Daoy (cell line): Measurements from ENCODE around the gene CKS1B. TPM values are rescaled to one million over a fixed set of nuclear protein-coding genes. Genes with fewer than 3 reads are reported as not detected.

Source experiments
- DNase-seq: peaks from one replicate; pipeline ENCODE4 v3.0.0-alpha.2; 2015; ENCODE audit warnings: low read depth
- total RNA-seq: library from RNA; depleted of rRNA; stranded (reverse); fragments of >200 nt; shearing (Covaris generic); gene quantifications from 2 replicates; pipeline ENCODE4 v1.2.3, GENCODE V29; 2014

CKS1B gene
- total RNA-seq, 1 experiment from 2014 or later: 379 TPM

DNA sequence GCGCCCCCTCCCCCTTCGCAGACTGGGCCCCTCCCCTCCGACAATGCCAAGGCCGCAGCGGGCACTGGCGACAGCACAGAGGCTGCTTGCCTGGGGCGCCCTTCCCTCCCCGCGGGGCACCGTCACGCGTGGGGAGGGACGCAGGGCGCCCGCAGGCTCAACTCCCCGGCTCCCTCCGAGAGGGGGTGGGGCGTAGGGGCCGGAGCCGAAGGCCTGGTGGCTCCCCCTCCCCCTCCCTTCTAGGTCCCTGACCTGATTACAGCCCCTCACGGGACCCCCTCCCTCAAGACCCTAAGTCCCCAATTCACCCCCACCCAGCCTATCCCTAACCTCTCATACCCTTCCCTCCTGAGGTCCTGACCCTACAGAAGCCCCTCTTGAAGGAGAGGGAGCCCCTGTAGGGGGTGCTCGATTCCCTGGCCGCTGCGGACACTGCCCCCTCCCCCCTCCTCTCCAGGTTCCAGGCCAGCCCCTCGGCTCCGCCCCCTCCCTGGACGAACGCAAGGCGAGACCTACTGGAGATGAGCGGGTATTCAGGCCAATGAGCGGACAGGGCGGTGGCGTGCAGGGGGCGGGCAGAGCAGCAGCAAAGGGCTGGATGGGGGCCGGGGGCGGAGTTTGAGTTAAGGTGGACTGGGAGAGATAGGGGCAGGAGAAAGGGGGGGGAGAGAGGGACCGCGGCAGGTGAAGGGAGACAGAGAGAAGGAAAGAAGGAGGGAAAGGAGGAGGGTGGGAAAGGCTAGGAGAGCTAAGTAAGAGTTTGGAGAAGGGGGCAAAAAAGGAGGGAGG is 27.4 kb downstream of the CKS1B start:
- peak; percentile 100 for DNase-seq

DNA sequence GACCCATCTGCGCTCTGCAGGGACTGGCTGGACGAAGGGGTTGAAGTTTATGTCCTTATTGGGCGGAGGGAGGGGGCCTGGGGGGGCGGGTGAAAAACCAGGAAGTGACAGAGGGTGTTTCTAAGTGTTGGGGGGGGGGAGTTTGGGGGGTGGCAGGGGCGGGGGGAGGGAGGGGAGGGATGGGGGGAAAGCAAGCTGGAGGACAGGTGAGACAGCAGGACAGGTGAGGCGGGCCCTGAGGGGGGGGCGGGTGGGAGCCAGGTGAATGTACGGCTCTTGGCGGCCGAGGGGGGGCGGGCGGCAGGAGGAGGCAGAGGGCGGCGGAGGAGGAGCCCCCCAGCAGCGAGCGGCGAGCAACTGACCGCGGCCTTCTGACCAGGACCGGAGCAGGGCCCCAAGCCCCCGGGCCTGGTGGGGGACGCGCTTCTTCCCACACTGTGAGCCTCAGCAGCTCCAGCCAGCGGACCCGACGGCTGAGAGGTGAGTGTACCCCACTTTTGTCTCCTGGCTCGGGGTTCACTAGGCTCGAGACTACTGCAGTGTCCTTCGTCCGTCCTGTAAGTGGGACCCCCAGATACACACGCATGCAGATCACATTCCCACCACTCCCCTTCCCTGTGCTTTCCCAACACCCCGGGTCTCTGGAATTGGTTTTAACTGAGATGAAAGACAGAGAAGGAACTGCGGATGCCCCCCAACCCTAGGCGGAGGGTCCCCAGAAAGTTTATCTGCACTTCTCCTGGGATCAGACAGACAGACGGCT is 28.2 kb downstream of the CKS1B start, which contains the start of gene ZBTB7B:
ZBTB7B (plus strand) TSS at position 339 of the 763 bp plus-strand sequence. CDS start 11,859 bp downstream, outside the sequence.
- peak; percentile 46 for DNase-seq

DNA sequence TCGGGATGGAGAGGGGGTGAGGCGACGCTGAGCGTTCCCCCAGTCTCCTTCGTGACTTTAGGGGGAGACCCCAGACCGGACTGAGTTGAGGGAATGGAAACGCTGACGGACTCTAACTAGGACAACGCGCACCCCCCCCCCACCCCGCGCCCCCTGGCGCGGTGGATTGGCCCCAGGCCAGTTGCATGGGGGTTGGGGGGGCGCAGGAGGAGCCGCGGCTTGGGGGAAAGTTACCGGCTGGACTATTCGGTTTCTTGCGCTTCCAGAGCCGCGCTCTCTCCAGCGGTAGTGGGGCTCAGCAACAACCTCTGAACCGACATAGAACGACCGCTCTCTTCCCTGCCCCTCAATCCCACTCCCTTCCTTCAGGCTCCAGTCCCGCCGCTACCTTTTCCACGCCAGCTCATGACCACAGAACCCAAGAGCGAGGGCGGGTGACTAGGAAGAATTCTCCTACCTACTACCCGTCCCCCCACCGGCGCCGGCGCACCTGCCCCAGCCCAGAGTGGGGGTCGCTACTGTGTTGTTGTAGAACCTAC is 28.8 kb downstream of the CKS1B start:
- peak; percentile 54 for DNase-seq

DNA sequence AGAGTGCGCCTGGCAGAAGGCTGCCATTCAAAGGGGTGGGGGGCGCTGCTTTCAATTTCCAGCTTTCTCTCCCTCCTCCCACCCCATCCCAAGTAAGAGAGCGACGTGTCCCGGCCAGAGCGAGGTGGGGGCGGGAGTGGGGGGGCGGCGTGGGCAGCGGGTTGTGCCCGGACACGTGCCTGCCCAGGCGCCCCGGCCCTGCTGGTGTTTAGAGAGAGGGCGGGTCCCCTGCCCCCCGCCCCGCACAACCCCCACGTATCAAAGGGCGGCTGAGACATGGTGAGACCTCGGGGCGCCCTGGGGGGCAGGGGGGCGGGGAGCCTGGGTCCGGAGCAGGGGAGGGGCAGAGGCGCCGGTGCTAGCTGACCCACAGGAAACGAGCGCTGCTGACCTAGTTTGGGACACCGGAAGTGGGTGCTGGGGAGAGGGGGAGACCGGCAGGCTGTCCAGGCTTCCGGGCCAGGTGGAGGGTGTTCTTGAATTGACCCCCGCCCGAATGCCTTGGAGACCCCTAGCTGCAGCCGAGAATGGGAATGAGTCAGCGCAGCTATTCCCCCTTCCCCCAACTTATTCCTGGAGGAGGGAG is 29.4 kb downstream of the CKS1B start:
- peak; percentile 68 for DNase-seq

DNA sequence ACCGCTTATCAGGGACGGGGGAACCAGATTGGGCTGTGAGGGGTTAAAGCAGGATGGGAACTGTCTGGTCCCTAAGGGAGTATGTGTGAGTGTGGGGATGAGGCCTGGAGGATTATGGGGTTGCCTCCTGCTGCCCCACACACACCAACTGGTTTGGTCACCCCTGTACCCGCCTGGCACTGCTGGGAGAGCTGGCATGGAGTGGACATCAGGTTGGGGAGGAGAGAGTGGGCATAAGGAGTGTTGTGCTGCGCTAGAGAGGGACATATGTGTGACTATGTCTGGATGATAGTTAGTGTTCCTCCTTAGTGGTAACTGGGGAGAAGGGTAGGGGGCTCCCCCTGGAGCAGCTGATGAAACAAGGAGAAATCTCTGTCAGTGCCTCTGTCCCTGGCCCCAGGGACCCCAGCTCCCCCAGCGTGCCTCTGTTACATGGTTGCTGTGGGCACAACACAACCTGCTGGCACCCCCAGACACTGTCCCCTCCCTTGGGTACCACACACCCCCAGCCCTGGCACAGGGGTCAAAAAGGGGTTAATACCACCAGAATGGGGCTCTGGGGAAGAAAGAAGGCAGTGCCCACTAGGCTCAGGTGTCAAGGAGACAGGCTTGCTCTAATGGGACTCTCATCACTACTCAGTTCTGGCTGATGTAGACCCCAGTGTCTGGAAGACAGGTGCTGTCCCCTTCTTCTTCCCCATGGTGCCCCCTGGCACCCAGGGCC is 30.0 kb downstream of the CKS1B start:
- no peak for DNase-seq

DNA sequence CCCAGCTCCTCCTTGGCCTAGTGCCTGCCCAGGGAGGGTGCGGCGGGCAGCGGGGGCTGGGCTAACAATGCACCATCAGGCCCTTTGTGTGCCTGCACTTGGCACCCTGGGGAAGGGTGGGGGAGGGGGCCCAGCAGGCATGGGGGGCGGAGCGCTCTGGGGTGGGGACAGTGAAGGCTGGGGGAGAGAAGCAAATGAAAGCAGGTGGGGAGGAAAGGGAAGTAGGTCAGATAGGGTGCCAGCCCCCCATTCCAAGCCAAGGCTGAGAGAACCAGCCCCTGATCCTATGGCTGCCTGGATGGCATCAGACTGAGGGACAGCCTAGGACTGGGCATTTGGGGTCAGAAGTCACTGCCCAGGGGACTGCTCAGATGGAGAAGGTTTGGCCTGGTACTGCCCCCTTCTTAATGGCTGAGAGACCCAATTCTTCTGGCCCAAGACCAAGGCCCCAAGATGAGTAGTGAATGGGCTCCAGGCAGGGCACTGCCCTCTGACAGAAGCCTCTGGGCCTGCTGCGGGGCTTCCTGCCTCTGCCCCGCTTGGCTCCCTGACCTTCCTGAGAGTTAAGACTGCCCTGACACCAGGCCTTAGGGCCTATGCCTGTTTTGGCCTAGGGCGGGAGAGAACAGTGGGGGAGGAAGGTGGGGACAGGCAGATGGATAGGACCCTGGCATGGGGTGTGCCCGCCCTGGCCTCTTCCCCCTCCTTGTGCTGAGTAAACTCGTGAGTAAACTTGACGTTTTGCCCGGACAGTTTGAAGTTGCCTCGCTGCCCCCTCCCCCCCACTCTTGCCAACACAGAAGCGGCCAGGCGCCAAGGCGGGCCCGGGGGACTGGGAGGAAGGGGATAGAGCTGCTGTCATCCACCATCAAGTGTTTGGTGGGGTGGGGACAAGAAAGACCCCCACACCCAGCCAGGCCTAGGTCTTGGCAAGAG is 30.9 kb downstream of the CKS1B start:
- DNase-seq: peak; percentile 49

DNA sequence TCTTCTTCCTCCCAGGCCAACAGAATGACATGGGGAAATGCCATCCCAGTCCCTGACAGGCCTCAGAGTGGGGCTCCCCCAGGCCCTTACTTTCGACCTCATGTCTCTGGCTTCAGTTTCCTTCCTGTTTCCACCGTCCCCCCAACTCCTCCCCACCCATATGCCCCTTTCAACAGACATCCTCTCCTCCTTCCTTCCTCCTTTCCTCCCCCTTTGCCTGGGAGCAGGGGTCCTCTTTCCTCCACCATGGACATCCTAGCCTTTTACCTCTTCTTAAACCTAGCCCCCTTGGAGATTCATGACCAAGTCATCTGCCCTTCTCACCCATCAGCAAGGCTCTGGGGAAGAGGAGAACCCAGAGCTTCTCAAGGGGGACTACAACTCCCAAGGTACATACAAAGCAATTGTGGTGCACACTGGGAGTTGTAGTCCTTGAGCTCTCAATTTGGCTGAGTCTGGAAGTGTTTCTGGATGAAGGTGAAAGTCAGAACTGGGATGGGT is 32.2 kb downstream of the CKS1B start:
- no peak for DNase-seq

DNA sequence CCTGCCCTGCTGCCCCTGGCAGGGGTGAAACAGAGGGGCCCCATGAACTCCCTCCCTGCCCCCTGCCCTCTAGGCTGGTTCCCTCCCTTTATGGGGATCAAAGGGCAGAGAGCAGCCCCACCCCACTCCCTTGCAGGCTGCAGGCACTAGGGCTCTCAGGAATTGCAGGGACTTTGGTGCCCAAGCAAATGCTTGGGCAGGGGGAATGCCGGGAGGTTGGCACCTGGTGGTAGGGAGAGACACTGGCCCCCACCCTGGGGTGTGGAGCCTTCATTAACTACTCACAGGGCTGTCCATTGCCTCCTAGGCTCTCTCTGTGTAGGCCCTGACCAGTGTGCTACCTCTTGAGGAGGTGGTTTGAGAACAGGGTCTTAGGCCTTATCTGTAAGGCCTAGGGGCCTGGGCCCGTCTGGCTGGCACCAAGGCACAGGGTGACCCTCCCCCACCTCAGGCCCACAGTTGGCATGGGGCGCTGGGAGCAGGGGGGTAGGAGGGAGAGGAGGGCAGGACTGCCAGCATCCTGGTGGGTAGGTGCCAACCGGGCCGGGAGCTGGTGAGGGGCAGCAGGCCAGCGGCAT is 32.9 kb downstream of the CKS1B start:
- DNase-seq: no peak

DNA sequence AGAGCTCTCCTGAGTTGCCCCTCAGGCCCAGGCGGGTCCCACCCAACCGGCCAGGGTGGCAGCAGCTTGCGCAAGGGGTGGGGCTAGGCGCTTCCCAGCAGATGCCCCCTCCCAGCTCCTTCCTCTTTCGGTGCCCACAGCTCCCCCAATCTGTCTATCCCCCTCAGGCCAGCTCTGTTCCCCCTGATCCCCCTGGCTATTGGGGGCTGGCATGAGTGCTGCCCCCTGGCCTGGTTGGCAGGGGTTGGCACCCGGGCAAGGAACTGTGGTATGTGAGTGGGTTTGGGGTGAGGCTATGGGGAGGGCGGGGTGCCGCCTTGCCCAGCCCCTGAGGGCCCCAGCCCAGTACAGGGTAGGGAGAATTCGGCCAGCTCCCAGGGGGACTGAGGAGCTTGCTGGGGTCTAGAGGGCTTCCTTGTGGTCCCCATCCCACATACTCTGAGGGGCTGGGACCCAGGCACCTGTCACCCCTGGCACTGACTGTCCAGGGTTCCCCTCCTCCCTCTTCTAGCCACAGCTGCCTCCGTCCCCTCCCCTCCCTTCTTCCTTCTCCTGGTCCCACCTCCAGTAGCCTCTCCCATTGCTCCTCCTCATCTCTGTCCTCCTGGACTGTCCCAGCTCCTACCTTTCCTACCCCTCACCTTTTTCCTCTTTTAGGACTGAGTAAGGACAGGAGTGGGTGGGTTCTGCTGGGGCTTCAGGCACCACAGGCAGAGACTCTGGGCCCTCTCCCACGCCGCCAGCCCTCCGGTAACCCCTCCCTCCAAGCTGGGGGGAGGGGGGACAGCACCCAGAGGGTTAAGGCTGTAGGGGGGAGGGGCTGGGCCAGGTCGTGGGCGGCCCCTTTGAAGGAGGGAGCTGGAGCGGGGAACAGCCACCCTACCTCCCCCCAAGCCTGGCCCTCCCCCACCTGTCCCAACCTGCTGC is 33.8 kb downstream of the CKS1B start:
- no peak for DNase-seq

DNA sequence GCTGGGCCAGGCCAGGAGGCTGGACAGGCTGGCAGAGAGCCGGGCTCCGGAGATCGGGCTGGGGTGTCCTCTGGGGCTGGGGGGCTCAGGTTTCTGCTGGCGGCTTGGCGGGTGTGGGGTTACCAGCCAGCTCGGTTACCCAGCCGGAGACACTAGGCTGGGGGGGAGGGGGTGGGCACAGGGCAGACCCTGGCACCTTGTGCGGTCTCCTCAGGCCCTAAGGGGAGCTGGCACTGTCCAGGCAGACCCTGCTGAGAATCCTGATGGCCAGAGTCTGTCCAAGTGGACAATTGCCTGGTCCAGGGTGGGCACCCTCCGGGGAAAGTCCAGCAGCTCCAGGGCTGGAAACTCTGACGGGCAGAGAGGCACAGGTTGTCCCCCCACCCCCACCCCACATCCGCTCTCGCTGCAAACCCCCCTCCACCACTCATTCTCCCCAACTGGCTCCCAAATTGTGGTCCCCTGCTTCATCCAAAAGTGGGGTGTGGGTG is 34.8 kb downstream of the CKS1B start:
- DNase-seq: no peak

DNA sequence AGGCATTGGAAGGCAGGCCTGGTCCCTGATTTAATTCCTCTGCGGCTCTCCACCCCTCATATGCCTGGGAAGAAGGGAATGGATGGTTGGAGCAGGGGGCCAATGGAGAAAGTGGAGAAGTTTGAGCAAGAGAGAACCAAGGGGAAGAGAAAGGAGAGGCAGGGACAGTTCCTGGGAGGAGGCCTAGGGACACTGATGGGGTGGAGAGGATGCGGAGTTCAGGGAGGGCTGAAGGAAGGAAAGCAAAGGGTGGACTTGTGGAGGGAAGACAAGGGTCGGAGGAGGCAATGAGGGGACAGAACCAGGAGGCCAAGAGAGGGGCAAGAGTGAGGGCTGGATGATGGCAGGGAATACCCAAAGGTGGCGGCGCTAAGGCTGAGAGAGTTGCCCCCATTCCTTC is 35.3 kb downstream of the CKS1B start:
- DNase-seq: no peak

DNA sequence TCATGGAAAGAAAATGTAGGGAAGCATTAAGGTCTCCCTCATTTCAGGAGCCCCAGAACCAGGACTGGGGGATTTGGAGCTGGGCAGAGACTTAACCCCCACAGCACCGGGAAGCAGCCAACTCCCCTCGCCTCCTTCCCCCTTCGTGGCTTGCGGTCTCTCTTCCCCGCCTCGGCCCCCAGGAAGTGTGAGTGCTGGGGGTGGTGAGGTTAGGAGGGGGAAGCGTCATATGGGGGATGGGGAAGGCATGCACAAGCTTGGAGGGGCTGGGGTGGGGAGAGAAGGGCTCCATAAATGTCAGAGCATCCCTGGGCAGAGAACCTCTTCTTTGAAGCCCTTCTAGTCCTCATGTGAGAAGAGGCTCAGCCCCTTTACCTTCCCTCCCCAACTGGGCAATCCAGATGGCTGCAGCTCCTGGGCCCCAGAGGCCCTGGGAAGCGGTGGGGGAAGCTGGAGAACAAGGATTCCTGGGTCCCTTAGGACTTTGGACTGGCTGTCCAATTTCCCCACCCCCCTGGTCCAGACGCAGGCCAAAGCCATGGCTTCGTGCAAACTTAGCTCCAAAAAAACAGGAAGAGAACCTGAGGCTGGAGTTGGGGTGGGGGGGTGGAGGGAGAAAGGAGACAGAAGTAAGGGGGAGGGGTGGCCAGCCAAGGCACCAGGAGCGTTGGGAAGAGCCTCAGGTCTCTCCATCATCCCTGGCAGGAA is 35.9 kb downstream of the CKS1B start:
- no peak for DNase-seq

DNA sequence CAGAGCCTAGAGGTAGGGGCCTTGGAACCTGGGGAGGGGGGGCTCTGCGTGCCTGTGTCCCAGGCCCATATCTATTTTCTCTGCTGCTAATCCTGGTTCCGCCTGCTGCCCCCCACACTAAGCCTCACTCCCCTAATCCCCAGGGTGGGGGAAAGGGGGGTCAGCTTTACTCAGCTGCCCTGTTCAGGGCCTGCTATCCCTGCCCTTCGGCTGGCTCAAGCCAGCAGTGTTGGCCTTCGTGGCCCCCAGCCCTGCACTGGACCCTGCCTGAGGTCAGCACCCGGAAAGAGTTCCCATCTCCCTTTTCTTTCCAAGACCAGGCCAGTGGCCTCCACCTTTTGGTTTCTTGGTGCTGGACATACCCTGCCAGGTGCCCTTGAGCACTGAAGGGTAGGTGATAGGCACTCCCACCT is 36.5 kb downstream of the CKS1B start:
- no peak for DNase-seq

DNA sequence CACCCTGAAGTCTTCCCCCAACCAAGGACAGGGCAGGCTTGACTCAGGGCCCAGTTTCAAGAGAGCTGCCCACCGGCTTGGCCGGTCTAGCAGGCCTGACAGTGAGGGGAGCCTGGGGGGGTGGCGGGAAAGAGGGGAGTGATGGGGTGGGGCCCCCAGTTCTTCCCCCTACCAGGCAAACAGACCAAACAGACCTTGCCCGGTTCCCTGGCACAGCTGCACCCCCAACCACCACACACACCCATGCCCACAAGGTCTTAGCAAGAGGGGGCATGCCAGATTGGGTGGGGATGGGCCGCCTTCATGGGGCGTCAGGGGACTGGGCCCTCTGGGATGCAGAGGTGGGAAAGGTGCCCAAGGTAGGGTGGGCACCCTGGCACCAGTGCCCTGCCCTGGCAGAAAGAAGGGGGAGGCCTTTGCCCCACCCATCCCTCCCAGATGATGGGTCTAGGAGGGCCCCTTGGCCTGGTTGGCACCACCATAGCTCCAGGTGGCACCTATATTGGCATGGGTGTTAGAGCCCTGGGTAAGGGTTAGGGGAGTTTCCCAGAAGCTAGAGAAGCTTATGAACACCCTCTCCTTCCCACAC is 37.0 kb downstream of the CKS1B start:
- no peak for DNase-seq

DNA sequence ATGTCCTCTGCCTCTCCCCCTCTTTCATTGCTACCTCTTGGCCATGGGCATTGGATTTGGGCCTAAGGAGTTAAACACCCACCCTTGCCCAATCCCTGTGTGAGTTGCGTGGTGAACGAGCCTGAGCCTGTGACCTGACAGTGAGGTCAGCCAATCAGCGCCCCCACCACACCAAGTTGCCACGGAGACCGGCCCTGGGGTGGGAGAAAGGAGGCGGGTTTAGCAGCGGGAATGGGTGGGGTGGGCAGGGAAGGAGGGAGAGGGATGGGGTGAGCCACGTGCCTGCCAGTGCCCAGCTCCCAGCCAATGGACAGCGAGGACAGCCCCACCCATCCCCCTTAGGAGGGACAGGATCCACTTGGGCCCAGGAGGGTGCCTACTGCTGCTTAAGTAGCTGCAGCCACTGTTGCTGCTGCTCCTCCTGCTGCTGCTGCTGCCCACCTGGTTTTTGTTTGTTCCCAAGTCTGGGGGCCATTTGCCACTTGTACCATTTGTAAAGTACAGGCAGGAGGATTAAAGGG is 37.6 kb downstream of the CKS1B start:
- peak; percentile 58 for DNase-seq

DNA sequence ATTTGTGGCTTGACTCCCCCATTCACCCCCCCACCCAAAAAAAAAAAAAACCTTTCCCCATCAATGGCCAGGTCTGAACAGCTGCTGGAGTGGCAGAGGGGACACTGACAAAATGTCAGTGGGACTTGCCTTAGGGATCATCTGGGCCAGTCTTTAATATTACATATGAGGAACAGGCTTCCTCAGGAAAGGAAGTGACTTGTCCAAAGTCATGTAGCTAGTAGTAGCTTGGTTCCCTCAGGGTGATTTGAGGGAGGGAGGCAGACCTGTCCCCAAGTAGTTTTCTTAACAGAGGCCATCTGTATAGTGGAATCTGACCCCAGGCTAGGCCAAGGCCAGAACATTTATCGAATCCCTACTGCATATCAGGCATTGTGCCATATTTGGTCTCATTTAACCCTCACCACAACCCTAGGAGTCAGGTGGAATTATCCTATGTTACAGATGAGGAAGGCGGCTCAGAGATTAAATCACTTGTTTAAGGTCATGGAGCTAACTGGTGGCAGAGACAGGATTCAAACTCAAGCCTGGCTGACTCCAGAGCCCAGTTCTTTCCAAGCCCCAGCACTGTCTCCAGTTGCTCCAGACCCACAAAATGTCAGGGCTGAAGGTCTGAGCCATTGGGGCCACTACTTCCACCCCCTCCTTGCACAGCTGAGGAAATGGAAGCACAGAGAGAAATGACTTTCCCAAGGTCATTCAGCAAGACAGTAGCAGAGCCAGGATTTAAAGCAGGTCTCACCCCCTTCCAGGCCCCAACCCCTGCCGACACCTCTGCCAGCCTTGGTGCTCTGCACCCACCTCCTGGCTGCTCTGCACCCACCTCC is 38.5 kb downstream of the CKS1B start:
- DNase-seq: no peak
